ENCODE measurements around the gene DPP6. TPM values are rescaled to one million over a fixed set of nuclear protein-coding genes. Genes with fewer than 3 reads are reported as not detected.
"Not testable (repeated sequence)": the region's sequence is repeated elsewhere in the genome, so short reads cannot be mapped to it uniquely, and the experiment has no call there.

DPP6 gene
- 1 to 10 TPM in 1 of 2 donors, under 1 TPM in 1; 0.99 to 1.8 TPM for total RNA-seq

DNA sequence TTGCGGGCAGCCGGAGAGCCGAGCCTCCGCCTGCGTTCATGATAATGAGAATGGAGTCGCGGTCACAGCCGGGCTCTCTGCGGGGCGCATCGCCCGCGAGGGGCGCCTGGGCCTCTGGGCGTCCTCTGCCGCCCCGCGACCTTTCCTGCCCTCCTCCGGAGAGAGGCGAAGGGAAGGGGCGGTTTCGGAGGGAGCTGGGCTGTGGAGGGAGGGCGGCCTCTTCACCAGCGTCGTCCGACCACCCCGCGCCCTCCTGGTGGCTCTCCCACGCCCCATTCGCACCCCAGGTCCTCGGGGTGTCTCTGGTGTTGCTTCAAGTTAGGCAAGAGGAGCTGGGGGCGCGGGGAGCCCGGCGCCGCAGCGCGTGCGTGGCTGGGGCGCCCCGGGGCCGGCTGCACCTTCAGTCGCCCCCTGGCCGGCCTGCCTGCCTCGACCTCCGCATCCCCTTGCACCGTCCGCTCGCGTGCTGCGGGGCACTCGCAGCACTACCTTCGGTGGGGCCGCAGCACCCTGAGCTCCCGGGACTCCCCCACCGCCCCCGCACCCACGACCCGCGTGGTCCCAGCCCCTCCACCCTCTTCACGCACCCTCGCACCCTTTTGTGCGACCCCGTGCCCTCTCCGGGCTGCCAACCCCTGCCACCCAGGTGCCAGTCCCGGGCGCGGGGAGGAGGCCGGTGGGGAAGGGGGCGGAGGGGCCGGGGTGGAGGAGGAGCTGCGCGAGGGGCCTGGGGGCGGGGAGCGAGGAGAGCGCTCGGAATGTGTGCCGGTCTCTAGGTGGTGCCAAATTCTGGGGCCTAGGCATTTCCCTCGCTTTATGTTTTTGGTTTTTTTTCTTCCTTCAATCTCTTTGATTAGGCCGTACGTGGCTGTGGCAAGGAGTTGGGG lies at the start of gene DPP6:
TSS of gene DPP6 (plus strand) at position 756 of the 887 bp plus-strand sequence.
- intact Hi-C loops (cut with DNase I); H3K9me3 ChIP-seq; DNase-seq; H3K27ac ChIP-seq; H3K36me3 ChIP-seq (replicated peaks in 1 of 2; ENCODE audit: insufficient read depth in 1 of 2, low read depth in 2 of 2); H3K27me3 ChIP-seq; ATAC-seq; H3K4me1 ChIP-seq; H3K4me3 ChIP-seq: not testable (repeated sequence)
- WGBS, 2 donors = 1 to 6% methylated on average over 22 to 40 of the region's 81 CpGs

DNA sequence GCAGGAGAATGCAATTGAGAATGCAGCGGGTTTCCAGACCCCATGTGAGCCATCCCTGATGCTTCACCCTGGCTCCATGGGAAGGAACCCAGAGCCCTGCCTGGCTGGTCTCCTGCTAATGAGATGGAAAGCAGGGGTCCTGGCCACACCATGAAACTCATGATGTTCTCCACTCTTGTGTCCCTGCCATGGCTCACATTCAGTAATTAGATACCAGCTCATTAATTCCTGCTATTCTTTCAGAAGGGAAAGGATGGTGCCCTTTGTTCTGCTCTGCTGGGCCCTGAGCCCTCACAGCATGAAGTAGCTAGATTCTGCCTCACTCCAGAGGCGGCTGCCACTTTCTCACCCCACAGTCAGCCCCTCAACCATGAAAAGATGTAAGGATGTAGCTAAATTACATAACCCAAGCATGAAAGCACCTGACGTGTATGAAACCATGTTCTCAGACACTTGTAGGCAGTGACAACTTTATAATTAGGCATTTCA lies 42.7 kb upstream of the DPP6 start:
- H3K4me3 ChIP-seq; H3K27ac ChIP-seq; H3K36me3 ChIP-seq (replicated peaks in 1 of 2; ENCODE audit: insufficient read depth in 1 of 2, low read depth in 2 of 2); intact Hi-C loops (cut with DNase I); H3K27me3 ChIP-seq; DNase-seq; ATAC-seq; H3K4me1 ChIP-seq; H3K9me3 ChIP-seq: not testable (repeated sequence)
- WGBS, 2 donors = 79 to 83% methylated on average over 1 to 2 of the region's 3 CpGs

DNA sequence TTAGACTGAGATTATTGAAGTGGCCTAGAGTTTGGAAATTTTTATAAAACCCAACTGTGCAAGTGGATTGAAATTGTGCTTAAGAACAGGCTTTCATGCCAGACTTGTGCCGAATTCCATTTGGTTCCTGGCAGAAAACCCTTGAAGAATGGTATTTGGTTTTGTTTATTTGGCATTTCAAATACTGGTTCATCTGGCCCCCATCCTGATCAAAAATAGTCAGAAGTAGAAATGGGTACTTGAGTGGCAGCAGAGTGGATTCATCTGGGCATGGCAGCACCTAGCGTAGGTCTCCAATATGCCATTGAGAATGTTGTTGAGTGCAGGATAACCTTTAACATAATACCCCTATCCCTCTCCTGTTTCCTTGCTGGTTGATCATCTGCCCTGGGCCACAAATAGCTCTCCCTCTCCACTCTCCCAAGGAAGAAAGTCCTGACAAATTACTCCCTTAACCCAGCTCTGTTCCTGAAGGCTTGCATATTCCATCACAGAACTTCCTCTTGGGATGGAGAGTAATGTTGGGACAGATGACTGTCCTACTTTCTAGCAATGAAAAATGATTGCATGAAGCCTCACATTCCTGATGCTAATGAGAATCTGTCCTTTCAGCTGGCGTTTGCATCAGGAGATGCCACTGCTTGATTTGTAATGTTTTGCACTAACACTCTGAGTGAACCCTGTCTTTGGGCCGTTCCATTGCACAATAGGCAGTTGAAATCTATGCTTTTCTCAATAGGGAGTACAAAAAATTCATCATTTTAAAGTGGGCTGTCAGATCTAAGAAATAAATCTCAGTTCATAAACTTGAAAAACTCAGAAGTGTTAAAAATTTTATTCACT lies 41.3 kb upstream of the DPP6 start:
- H3K36me3 ChIP-seq (replicated peaks in 1 of 2; ENCODE audit: insufficient read depth in 1 of 2, low read depth in 2 of 2); ATAC-seq; H3K4me3 ChIP-seq; H3K27ac ChIP-seq; DNase-seq; H3K9me3 ChIP-seq; H3K27me3 ChIP-seq; intact Hi-C loops (cut with DNase I); H3K4me1 ChIP-seq: not testable (repeated sequence)
- 65 to 68% methylated on average over 4 of the region's 4 CpGs for WGBS, 2 donors

DNA sequence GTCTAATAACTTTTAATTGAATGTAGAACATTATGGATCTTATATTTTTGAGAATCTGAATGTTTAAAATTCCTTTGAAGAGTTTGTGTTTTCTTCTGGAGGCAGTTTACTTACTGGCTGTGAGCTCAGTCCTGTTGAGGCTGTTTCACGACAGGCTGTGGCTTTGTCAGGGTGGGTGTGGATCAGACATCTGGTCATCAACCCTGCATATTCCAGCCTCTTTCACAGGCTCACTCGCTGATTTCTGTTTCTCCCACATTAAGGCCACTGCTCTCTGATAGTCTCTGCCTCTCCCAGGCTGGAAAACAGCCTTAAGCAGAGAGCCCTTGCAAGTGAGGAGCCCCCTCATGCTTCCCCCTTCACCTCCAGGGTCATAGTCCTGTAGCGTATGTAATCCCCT lies 39.4 kb upstream of the DPP6 start:
- WGBS, 2 donors = 59 to 70% methylated on average over 3 of the region's 3 CpGs
- H3K27me3 ChIP-seq; H3K9me3 ChIP-seq; ATAC-seq; H3K4me3 ChIP-seq; H3K36me3 ChIP-seq (replicated peaks in 1 of 2; ENCODE audit: insufficient read depth in 1 of 2, low read depth in 2 of 2); intact Hi-C loops (cut with DNase I); H3K4me1 ChIP-seq; DNase-seq; H3K27ac ChIP-seq: not testable (repeated sequence)

DNA sequence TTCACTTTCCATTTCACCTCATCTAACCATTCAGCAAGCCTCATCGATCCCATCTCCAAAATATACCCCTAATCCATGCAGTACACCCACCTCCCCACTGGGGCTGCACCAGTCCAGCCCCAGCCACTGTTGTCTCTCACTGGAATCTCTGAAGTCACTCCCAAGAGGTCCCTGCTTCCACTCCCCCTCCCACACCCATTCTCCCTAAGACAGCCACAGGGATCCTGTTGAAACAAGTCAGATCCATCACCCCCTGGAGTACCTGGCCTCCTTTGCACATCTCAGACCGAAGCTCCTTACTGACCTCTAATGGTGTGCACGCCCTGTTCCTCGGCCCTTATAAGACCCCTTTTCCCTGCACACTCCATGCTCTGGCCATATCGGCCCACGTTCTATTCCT lies 36.6 kb upstream of the DPP6 start:
- 65 to 66% methylated on average over 6 of the region's 6 CpGs for WGBS, 2 donors
- ATAC-seq; DNase-seq; H3K4me3 ChIP-seq; H3K9me3 ChIP-seq; H3K36me3 ChIP-seq (replicated peaks in 1 of 2; ENCODE audit: insufficient read depth in 1 of 2, low read depth in 2 of 2); H3K4me1 ChIP-seq; H3K27me3 ChIP-seq; intact Hi-C loops (cut with DNase I); H3K27ac ChIP-seq: not testable (repeated sequence)

DNA sequence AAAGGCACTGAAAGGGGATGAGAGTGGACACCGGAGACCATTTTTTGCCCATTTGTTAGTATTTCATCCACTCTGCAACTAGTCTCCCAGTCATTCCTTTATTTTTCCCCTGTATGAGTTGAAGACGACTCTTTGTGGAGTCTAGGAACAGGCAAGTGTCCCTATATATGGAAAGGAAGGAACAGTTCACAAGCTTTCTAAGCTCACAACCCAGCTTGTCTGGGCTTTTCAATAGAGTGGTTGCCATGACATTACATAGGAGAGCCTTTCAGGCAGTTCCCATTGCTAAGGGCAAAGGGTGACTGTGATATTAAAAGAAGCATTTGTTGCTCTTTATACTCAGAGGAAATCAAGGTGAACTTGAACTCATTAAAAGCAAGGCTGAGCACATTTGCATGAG lies 33.8 kb upstream of the DPP6 start:
- WGBS, 2 donors = 51 to 62% methylated on average over 2 of the region's 2 CpGs
- H3K36me3 ChIP-seq (replicated peaks in 1 of 2; ENCODE audit: insufficient read depth in 1 of 2, low read depth in 2 of 2); H3K4me3 ChIP-seq; ATAC-seq; intact Hi-C loops (cut with DNase I); H3K9me3 ChIP-seq; DNase-seq; H3K27me3 ChIP-seq; H3K27ac ChIP-seq; H3K4me1 ChIP-seq: not testable (repeated sequence)

DNA sequence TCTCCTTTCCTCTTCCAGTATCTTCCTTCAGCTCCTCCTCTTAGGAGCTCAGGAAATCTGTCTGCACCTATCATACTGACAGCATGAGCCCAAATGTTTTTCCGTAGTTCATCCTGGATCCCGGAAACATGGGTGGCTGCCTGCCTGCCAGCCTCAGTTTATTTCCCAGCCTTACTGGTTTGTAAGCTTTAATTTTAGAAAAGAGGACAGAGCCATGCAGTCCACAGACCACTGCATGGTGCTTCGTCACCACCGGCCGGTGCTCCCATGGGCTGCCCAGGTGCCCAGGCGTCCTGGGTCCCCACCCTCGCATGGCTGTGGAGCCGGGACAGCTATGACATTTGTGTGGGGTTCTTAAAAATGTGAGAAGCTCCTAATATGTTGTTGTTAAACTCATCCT lies 24.4 kb upstream of the DPP6 start:
- 66 to 71% methylated on average over 8 of the region's 8 CpGs for WGBS, 2 donors
- H3K27me3 ChIP-seq; ATAC-seq; H3K4me1 ChIP-seq; DNase-seq; H3K36me3 ChIP-seq (replicated peaks in 1 of 2; ENCODE audit: insufficient read depth in 1 of 2, low read depth in 2 of 2); H3K4me3 ChIP-seq; intact Hi-C loops (cut with DNase I); H3K27ac ChIP-seq; H3K9me3 ChIP-seq: not testable (repeated sequence)

DNA sequence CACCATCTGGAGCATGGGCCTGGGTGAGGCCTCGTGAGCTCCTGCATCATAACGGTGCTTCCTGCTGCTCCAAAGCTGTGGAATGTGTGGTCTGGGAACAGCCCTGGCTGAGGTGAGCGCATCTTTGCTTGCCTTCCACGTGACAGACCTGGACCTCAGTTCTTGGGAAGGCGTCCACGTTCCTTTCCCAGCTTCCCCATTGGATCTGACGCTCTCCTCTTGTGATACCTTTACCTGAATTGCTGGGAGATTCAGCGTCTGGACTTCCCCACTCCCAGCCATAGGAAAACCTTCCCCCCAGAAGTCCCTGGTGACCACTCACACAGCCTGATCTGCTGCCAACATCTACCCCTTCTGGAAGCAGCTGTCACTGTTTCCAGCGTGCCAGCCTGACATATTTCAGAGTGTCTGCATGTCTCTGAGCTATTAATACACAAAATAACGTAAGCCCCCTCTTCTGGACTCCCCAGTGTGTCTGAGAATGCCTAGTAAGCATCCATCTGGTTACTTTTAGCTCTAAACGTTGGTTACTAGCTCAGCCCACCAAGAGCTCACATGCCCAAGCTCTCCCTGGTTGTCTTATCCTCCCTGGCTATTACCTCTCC lies 21.6 kb upstream of the DPP6 start:
- H3K4me3 ChIP-seq; H3K4me1 ChIP-seq; H3K36me3 ChIP-seq (replicated peaks in 1 of 2; ENCODE audit: insufficient read depth in 1 of 2, low read depth in 2 of 2); H3K27me3 ChIP-seq; intact Hi-C loops (cut with DNase I); H3K9me3 ChIP-seq; ATAC-seq; H3K27ac ChIP-seq; DNase-seq: not testable (repeated sequence)
- WGBS, 2 donors = 57 to 60% methylated on average over 11 of the region's 11 CpGs

DNA sequence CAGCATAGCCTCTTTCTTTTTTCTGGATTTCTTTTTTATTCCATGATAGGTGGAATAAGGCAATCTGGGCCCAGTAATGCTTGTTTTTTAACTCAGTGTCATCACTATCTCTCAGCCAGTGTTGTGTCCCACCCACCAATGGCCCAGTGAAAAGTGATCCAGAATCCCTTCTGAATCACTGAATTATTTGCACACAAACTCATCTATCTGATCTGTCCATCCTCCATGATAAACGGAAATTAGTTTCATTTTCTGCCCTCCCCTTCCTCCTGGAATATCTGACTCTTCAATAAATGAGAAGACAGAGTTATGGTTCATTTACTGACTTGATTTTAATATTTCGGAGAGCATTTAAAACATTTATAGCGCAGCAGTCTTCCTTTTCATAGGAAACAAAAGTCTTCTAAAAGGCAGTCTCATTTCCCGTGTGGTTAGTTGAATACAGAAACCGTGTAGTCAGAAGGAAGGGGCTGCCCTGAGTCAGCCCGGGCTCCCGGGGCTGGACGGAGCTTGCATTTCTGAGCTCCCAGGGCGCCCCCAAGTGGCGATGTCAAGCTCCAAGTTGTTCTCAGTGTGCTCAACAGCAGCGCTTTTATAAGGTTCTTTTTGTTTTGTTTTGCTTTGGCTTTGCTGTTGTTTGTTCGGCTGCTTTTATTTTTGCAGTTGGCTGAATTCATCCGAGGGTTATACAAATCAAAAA lies 12.6 kb upstream of the DPP6 start:
- DNase-seq = peak in 3 of 4 donors; percentile 37 to 80 (median 45)

DNA sequence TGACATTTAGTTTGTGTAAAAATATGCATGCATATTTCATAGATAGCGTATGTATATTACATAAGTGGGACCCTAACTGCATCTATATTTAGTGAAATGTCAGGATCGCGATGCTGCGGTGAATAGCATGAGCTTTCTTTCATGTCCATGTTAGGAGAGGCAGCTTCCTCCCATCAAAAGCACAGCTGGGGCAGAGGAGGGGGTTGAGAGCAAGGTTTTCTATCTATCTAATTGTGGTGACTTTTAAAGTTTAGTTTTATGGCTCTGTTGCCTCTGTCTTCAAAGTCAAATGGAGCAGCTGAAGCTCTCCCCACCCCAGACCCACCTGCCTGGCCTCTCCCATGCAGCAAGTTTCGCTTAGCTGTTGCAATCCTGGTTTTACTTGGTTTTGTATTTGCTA lies 1.8 kb upstream of the DPP6 start:
- H3K27ac ChIP-seq; H3K4me3 ChIP-seq; DNase-seq; intact Hi-C loops (cut with DNase I); H3K4me1 ChIP-seq; H3K36me3 ChIP-seq (replicated peaks in 1 of 2; ENCODE audit: insufficient read depth in 1 of 2, low read depth in 2 of 2); H3K27me3 ChIP-seq; H3K9me3 ChIP-seq; ATAC-seq: not testable (repeated sequence)
- 72 to 91% methylated on average over 4 to 5 of the region's 5 CpGs for WGBS, 2 donors

More for the DNA sequence above, 12.6 kb upstream of the DPP6 start:
- H3K36me3 ChIP-seq (replicated peaks in 1 of 2; ENCODE audit: insufficient read depth in 1 of 2, low read depth in 2 of 2); H3K4me1 ChIP-seq; intact Hi-C loops (cut with DNase I); H3K9me3 ChIP-seq; H3K4me3 ChIP-seq; H3K27ac ChIP-seq; H3K27me3 ChIP-seq: not testable (repeated sequence)
- 0 to 8% methylated on average over 2 of the region's 13 CpGs for WGBS, 2 donors
- ATAC-seq = peak; percentile 68
